Lower lobe of right lung (tissue), 2 donors: ENCODE results near the gene PCDHGB7. TPM values are rescaled to one million over a fixed set of nuclear protein-coding genes. Genes with fewer than 3 reads are reported as not detected.
A peak's percentile ranks its signal among the peaks of the same experiment; 100 is the strongest.
"Not testable (repeated sequence)": the region's sequence is repeated elsewhere in the genome, so short reads cannot be mapped to it uniquely, and the experiment has no call there.

Experiments
- ATAC-seq, 2 donors: fragments of 200-7000 bp; cut with Tn5 transposase; one replicate each; pipeline ENCODE4 v1.9.1; 2020 to 2022; ENCODE audit warnings: mild to moderate bottlenecking in 2 of 2, moderate library complexity in 2 of 2
- DNase-seq: peaks from one replicate; pipeline ENCODE4 v3.0.0-alpha.2; 2020
- H3K27ac ChIP-seq: fragments of 200-600 bp; one replicate; pipeline ENCODE4 v1.8.0; 2022
- H3K27me3 ChIP-seq: fragments of 200-600 bp; one replicate; pipeline ENCODE4 v1.8.0; 2022; ENCODE audit warnings: low read depth
- H3K36me3 ChIP-seq: fragments of 200-600 bp; one replicate; pipeline ENCODE4 v1.8.0; 2022; ENCODE audit warnings: mild to moderate bottlenecking
- H3K4me1 ChIP-seq: fragments of 200-600 bp; one replicate; pipeline ENCODE4 v1.8.0; 2022
- H3K4me3 ChIP-seq: fragments of 200-600 bp; one replicate; pipeline ENCODE4 v1.8.0; 2022; ENCODE audit warnings: mild to moderate bottlenecking
- H3K9me3 ChIP-seq: fragments of 200-600 bp; one replicate; pipeline ENCODE4 v1.8.0; 2022
- intact Hi-C: fragments of 100-400 bp; cut with DNase I; formaldehyde crosslinking; loops from one replicate; pipeline ENCODE4 v1.11.0; 2022
- total RNA-seq: library from RNA; stranded (reverse); fragmentation: NEBNext Ultra II Directional; extraction: Animal tissue kit (Norgen Biotek cat#: 25700); gene quantifications from one replicate; pipeline ENCODE4 v1.2.1, GENCODE V29; 2021
- TF ChIP-seq, protein P1 (sequence below): fragments of 200-600 bp; IDR thresholded peaks from one replicate; pipeline ENCODE4 v1.8.0; 2022; ENCODE audit warnings: antibody characterized with exemption, mild to moderate bottlenecking
- donor health status: DM: no; HTN: yes; CAD: no; lungs with severe emphysema.

The PCDHGB7 gene
- total RNA-seq, 1 donor from 2014 or later, result 15.9 TPM

DNA sequence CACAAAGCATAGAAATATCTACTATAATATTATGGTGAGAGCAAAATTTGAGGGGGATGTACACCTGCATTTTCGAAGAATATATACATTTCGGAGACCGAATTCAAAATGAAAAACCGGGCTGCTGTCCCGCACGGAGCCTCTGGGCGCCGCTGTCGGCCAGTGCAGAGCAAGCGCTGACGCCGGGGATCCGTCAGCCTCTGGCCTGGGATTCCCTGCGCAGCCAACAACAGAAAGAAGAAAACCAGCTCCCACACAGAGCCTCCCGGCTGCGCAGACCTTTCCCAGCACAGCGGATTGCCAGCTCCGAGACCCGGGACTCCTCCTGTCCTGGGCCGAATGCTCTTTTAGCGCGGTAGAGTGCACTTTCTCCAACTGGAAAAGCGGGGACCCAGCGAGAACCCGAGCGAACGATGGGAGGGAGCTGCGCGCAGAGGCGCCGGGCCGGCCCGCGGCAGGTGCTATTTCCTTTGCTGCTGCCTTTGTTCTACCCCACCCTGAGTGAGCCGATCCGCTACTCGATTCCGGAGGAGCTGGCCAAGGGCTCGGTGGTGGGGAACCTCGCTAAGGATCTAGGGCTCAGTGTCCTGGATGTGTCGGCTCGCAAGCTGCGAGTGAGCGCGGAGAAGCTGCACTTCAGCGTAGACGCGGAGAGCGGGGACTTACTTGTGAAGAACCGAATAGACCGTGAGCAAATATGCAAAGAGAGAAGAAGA, 9.5 kb upstream of the PCDHGB7 start, which contains the start of gene PCDHGB6:
TSS of gene PCDHGB6 (plus strand) at position 232 of the 716 bp plus-strand sequence. CDS start at position 414, 182 bp downstream.
- H3K27ac ChIP-seq, H3K4me1 ChIP-seq, H3K36me3 ChIP-seq, intact Hi-C loops: not testable (repeated sequence)
- peak; percentile 76 for DNase-seq
- TF ChIP-seq, protein P1, sequence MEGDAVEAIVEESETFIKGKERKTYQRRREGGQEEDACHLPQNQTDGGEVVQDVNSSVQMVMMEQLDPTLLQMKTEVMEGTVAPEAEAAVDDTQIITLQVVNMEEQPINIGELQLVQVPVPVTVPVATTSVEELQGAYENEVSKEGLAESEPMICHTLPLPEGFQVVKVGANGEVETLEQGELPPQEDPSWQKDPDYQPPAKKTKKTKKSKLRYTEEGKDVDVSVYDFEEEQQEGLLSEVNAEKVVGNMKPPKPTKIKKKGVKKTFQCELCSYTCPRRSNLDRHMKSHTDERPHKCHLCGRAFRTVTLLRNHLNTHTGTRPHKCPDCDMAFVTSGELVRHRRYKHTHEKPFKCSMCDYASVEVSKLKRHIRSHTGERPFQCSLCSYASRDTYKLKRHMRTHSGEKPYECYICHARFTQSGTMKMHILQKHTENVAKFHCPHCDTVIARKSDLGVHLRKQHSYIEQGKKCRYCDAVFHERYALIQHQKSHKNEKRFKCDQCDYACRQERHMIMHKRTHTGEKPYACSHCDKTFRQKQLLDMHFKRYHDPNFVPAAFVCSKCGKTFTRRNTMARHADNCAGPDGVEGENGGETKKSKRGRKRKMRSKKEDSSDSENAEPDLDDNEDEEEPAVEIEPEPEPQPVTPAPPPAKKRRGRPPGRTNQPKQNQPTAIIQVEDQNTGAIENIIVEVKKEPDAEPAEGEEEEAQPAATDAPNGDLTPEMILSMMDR, result peak; percentile 59
- peaks cover 65% of the 10 kb centered on the region for H3K9me3 ChIP-seq
- peak within 1 kb of the TSS; percentile 44 for H3K4me3 ChIP-seq
- H3K27me3 ChIP-seq, result peaks cover 16% of the 10 kb centered on the region
- peak; percentile 84 to 90 for ATAC-seq

DNA sequence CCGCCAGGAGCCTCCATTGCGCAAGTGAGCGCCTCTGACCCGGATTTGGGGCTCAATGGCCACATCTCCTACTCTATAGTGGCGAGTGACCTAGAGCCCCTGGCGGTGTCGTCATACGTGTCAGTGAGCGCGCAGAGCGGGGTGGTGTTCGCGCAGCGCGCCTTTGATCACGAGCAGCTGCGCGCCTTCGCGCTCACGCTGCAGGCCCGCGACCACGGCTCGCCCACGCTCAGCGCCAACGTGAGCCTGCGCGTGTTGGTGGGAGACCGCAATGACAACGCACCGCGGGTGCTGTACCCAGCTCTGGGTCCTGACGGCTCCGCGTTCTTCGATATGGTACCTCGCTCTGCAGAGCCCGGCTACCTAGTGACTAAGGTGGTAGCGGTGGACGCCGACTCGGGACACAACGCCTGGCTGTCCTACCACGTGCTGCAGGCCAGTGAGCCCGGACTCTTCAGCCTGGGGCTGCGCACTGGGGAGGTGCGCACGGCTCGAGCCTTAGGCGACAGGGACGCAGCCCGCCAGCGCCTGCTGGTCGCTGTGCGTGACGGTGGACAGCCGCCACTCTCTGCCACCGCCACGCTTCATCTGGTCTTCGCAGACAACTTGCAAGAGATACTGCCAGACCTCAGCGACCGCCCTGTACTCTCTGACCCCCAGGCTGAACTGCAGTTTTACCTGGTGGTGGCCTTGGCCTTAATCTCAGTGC, 7.7 kb upstream of the PCDHGB7 start:
- no peaks in the 10 kb centered on the region for H3K36me3 ChIP-seq
- H3K4me1 ChIP-seq, result peaks cover 3% of the 10 kb centered on the region
- ATAC-seq (no peak), DNase-seq (no peak)
- peaks cover 72% of the 10 kb centered on the region for H3K9me3 ChIP-seq
- no peak overlapping the region for H3K27ac ChIP-seq
- TF ChIP-seq, protein P1, result no peak
- H3K4me3 ChIP-seq, result no peak overlapping the region
- peaks cover 15% of the 10 kb centered on the region for H3K27me3 ChIP-seq
- intact Hi-C loops, result no loop called here

DNA sequence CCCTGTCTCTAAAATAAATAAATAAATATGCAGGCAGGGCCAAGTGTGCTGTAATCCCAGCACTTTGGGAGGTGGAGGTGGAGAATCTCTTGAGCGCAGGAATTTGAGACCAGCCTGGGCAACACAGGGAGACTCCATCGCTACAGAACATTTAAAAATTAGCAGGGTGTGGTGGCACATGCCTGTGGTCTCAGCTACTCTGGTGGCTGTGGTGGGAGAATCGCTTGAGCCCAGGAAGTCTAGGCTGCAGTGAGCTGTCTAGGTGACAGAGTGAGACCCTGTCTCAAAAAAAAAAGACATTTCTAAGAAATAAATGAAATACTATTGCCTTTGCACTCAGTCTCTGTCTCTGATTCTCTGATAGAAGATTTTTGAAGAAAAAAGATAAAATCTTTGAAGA, 5.9 kb upstream of the PCDHGB7 start:
- peaks cover 85% of the 10 kb centered on the region for H3K9me3 ChIP-seq
- intact Hi-C loops, result no loop called here
- ATAC-seq, result no peak

DNA sequence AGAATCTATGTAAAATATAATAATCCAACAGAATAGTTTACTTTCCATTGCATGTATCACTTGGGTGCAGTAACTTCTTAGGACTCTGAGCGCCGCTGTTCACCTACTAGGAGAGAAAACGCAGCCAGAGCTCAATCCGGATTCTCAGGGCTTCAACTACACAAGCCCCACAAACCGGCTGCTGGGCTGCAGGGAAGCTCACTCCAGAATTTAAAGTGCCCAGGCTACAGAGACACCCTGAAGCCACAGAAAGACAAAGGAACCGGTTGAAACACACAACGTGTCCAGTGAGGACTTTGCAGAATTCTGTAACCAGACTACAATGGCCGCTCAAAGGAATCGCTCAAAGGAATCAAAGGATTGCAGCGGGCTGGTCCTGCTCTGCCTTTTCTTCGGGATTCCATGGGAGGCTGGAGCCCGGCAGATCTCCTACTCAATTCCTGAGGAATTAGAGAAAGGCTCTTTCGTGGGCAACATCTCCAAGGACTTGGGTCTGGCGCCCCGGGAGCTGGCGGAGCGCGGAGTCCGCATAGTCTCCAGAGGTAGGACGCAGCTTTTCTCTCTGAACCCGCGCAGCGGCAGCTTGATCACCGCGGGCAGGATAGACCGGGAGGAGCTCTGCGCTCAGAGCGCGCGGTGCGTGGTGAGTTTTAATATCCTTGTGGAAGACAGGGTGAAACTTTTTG, 4.5 kb upstream of the PCDHGB7 start, which contains the start of gene PCDHGA10:
TSS of gene PCDHGA10 (plus strand) at position 134 of the 686 bp plus-strand sequence. CDS start at position 323, 189 bp downstream.
- intact Hi-C loops, result no loop called here
- peaks cover 3% of the 10 kb centered on the region for H3K4me1 ChIP-seq

More for the DNA sequence above, 5.9 kb upstream of the PCDHGB7 start:
- H3K27me3 ChIP-seq, result peaks cover 16% of the 10 kb centered on the region
- no peak overlapping the region for H3K4me3 ChIP-seq
- no peak for DNase-seq
- no peaks in the 10 kb centered on the region for H3K36me3 ChIP-seq
- TF ChIP-seq, protein P1, result no peak
- H3K4me1 ChIP-seq, result peaks cover 3% of the 10 kb centered on the region
- no peak overlapping the region for H3K27ac ChIP-seq

More for the DNA sequence above, 4.5 kb upstream of the PCDHGB7 start, which contains the start of gene PCDHGA10:
- H3K4me3 ChIP-seq, result peak within 1 kb of the TSS; percentile 45
- TF ChIP-seq, protein P1, result peak; percentile 51
- H3K36me3 ChIP-seq, result no peaks in the 10 kb centered on the region
- H3K9me3 ChIP-seq, result peaks cover 81% of the 10 kb centered on the region
- H3K27me3 ChIP-seq, result peaks cover 16% of the 10 kb centered on the region
- no peak within 1 kb of the TSS for H3K27ac ChIP-seq
- no peak for DNase-seq
- ATAC-seq, result peak; percentile 69 to 84
